ENCODE results near the gene DUSP22. TPM values are rescaled to one million over a fixed set of nuclear protein-coding genes. Genes with fewer than 3 reads are reported as not detected.

The DUSP22 gene
- total RNA-seq, 1 experiment from 2014 or later: 25.0 TPM

DNA sequence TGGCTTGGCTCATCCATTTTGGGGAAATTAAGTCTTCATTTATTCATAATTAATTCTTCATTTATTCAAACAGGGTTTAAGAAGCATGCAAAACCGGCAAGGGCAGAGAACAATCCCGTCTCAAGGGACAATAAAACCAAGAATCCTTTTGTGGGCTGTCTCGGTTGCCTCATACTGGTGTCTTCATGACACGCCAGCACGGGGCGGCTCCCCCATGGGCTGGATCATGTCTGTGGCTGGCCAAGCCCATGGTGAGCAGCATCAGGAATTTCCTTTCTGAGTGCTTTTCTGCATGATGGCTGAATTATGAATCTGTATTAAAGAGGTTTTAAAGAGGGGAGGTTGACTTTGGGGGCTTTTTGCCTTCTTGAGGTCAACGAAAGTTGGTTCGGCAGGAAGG, 38.3 kb upstream of the DUSP22 start:
- no peak overlapping the region for H2BK15ac ChIP-seq (ENCODE audit: low read depth, low read length)
- H3K36me3 Mint-ChIP-seq (ENCODE audit: insufficient read depth in 1 of 3, low read depth in 3 of 3): no peaks in the 10 kb centered on the region
- no peaks in the 10 kb centered on the region for H3K79me2 ChIP-seq (ENCODE audit: insufficient read depth, low read length)
- no peak overlapping the region for H2BK20ac ChIP-seq (ENCODE audit: low read depth, low read length, poor library complexity, severe bottlenecking)
- no peak overlapping the region for H3K27ac Mint-ChIP-seq
- no peaks in the 10 kb centered on the region for H3K79me1 ChIP-seq (ENCODE audit: insufficient read depth, low read depth, low read length, poor library complexity, severe bottlenecking)
- H3K27me3 ChIP-seq (ENCODE audit: insufficient read depth, low read length): no peaks in the 10 kb centered on the region
- H3K4me1 ChIP-seq (ENCODE audit: insufficient read depth, low read length): no peaks in the 10 kb centered on the region
- no peak overlapping the region for H2AK5ac ChIP-seq (ENCODE audit: insufficient read length, low read length)
- H3T11ph ChIP-seq (ENCODE audit: low read length): no peak overlapping the region
- no peak overlapping the region for H3K23ac ChIP-seq (ENCODE audit: insufficient read length, low read depth, low read length)
- H4K5ac ChIP-seq (ENCODE audit: insufficient read length, low read depth, low read length): no peak overlapping the region
- H4K20me1 ChIP-seq (ENCODE audit: control insufficient read depth, insufficient read depth, insufficient read length): no peaks in the 10 kb centered on the region
- no peak for TF ChIP-seq CTCF (conservative IDR thresholded peaks at IDR 0.05)
- peaks cover 12 to 21% of the 10 kb centered on the region in 2 experiments; a peak in 4 of 5 replicates for H3K9me3 Mint-ChIP-seq
- no peak overlapping the region for H3K27ac ChIP-seq (ENCODE audit: insufficient read length, low read depth, low read length)
- H4K91ac ChIP-seq (ENCODE audit: insufficient read length, low read depth, low read length): no peak overlapping the region
- H2BK12ac ChIP-seq (ENCODE audit: insufficient read length, low read depth, low read length): no peak overlapping the region
- no peak overlapping the region for H3K4me2 ChIP-seq (ENCODE audit: insufficient read depth, insufficient read length, low read length)
- H3K27me3 Mint-ChIP-seq (ENCODE audit: low read depth): peaks cover 1% of the 10 kb centered on the region; the same call in 1 of the 2 replicates
- no CpG with 5 or more reads among the region's 8 CpGs for WGBS (ENCODE audit: extremely low coverage, insufficient read length, low lambda C conversion rate)
- no peak overlapping the region for H3K4me3 Mint-ChIP-seq
- DNase-seq: no peak
- no peak overlapping the region for H3K56ac ChIP-seq (ENCODE audit: insufficient read length, low read depth, low read length)
- H2BK5ac ChIP-seq (ENCODE audit: insufficient read length, low read length): no peak overlapping the region
- H2AFZ ChIP-seq (ENCODE audit: low read length): no peak overlapping the region
- H3K9me3 ChIP-seq (ENCODE audit: control insufficient read depth, low read depth, low read length): peaks cover 14% of the 10 kb centered on the region
- H2BK120ac ChIP-seq (ENCODE audit: low read depth, low read length, poor library complexity, severe bottlenecking): no peak overlapping the region
- H3K23me2 ChIP-seq (ENCODE audit: insufficient read length, low read depth, low read length, poor library complexity, severe bottlenecking): no peaks in the 10 kb centered on the region
- H3K4ac ChIP-seq (ENCODE audit: low read depth, low read length): no peak overlapping the region
- no peak overlapping the region for H4K8ac ChIP-seq (replicated peaks; ENCODE audit: insufficient read length, low read depth, low read length)
- no peaks in the 10 kb centered on the region for H3K4me1 Mint-ChIP-seq
- H3K9ac ChIP-seq (ENCODE audit: extremely low read depth, insufficient read length, low read length): no peak overlapping the region
- no peak overlapping the region for H3K18ac ChIP-seq (ENCODE audit: insufficient read length, low read depth, low read length)
- H3K14ac ChIP-seq (ENCODE audit: insufficient read depth, low read length): no peak overlapping the region

All from H9 (cell line).